Fibroblast of mammary gland (primary cell): ENCODE measurements around the gene OR2V2.
"Not testable (repeated sequence)": the region's sequence is repeated elsewhere in the genome, so short reads cannot be mapped to it uniquely, and the experiment has no call there.

Source experiments
- DNase-seq: peaks from one replicate; pipeline ENCODE4 v3.0.0-alpha.2; 2010; ENCODE audit warnings: low read depth
- H3K4me3 ChIP-seq: 2 replicates; pipeline ENCODE4 v1.5.1; 2011; ENCODE audit warnings: low read depth, mild to moderate bottlenecking, low read length, moderate library complexity; ENCODE audit not compliant: control insufficient read depth
- CTCF ChIP-seq: conservative IDR thresholded peaks from 2 replicates; pipeline ENCODE4 v1.5.1; 2011; ENCODE audit warnings: low read depth, low read length, inconsistent platforms; ENCODE audit not compliant: control insufficient read depth, insufficient read depth

OR2V2 gene

DNA sequence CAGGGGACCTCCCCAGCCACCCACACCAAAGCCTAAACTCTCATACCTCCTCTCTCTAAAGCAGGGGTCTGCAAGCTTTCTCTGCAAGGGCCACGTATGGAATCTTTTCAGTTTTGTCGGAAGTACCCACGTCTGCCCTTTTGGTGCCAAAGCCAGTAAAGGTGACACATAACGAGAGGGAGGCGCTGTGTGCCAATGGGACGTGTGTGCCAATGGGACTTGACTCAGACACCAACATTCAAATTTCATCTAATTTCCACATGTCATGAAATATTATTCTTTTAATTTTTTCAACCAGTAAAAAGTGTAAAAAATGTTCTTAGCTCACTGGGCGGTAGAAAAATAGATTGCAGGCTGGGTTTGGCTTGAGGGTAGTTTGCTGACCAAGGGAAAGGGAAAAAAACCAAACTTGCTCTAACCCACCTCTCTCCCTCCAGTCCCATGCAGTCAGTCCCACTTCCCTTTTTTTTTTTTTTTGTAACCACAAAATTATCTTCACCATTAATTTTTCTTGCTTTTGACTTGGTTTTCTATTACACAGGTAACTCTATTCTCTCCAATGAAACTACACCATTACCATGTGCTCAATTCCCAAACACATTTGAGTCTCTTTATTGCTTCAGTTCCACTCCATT is 41.9 kb upstream of the OR2V2 start:
- TF ChIP-seq CTCF: no peak
- no peak for DNase-seq

DNA sequence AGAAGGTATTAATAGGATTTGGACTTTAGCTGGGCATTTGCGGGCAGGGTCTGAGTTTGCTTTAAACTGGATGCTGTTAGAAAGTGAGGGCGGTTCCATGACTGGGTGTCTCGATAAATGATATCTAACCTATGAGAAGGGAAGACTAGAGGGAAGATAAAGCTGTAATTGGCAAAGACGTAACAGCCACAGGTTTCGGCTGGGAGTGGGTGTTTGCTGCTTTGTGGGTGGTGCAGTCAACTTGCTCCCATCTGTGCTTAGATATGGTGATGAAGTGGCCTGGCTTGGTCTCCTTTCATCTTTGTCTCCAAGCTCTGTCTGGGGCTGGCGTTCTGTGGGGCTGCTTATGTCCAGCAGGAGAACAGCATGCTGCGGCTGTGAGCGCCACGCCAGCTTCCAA is 39.7 kb upstream of the OR2V2 start:
- TF ChIP-seq CTCF: no peak
- no peak overlapping the region for H3K4me3 ChIP-seq
- no peak for DNase-seq

More for the DNA sequence above, 41.9 kb upstream of the OR2V2 start:
- H3K4me3 ChIP-seq: no peak overlapping the region

DNA sequence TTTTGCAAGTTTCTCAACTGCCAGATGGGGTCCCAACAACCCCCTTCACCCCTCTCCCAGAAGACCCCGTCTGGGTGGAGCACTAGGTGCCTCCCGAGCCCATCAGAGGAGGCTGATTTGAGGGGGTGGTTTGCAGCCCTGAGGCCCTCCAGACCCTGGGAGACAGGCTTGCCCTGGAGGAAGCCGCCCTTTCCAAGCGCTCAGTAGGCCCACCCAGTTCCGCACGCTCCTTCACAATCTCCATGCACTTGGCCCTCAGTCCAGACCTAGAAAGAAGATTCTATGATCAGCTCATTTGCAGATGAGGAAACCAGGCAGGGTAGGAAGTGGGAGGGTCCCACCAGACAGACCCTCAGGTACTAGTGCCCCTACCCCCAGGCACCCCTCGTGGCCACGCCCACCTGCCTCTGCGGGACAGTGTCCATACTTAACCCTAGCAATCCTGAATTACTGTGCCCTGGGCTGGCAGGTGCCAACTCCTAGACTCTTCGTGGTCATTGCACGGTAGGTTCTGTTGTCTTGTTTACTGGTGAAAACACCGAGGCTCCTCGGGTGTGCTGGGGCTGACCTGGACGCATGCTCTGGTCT is 38.7 kb upstream of the OR2V2 start:
- H3K4me3 ChIP-seq: no peak overlapping the region
- DNase-seq: no peak
- no peak for TF ChIP-seq CTCF

DNA sequence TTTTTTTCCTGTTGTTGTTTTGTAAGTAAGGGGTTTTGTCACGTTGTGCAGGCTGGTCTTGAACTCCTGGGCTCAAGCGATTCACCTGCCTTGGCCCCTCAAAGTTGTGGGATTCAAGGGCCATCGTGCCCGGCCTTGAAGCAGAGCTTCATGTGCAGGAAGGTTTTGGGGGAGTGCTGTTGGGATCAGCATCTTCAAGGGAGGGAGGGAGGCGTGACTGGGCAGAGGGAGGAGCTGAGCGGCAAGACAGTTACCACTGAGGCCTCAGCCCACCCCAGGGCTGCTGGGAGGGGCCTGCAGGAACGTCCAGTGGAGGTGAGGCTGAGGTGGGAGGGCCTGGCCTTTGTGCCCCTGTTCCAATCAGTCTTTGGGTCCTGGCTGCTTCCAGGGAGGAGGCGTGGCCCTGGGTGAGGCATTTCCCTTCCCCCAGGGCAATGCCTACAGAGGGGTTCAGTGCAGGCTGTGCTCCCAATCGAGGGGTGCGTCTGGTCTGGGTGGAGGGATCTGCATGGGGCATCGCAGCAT is 37.8 kb upstream of the OR2V2 start:
- TF ChIP-seq CTCF: no peak
- no peak for DNase-seq
- H3K4me3 ChIP-seq: no peak overlapping the region

- H3K4me3 ChIP-seq: no peak overlapping the region
- no peak for DNase-seq
- TF ChIP-seq CTCF: no peak
These were observed 36.4 kb upstream of the OR2V2 start for GRCh38 chr5:181111010-181111409.

- no peak for TF ChIP-seq CTCF
- no peak for DNase-seq
- H3K4me3 ChIP-seq: no peak overlapping the region
These were observed 34.9 kb upstream of the OR2V2 start for GRCh38 chr5:181112476-181112875.

DNA sequence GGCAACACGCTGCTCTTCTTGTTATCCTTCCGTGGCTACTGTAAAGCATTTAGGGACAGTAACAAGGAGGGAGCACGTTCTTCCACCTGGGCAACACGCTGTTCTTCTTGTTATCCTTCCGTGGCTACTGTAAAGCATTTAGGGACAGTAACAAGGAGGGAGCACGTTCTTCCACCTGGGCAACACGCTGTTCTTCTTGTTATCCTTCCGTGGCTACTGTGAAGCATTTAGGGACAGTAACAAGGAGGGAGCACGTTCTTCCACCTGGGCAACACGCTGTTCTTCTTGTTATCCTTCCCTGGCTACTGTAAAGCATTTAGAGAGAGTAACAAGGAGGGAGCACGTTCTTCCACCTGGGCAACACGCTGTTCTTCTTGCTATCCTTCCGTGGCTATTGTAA is 33.8 kb upstream of the OR2V2 start:
- DNase-seq, H3K4me3 ChIP-seq: not testable (repeated sequence)
